Stimulated activated CD4-positive, alpha-beta T cell treated with anti-CD3 and anti-CD28 coated beads, Interleukin-1b, Interleukin-23, amount 100 ng/mL, for 4 hours (primary cell): Measurements from ENCODE around the gene ATG4B.

Source experiments
- DNase-seq, 2 donors: peaks; one replicate each; pipeline ENCODE4 v3.0.0-alpha.2; 2020; ENCODE audit warnings: low read depth in 2 of 2

The ATG4B gene

DNA sequence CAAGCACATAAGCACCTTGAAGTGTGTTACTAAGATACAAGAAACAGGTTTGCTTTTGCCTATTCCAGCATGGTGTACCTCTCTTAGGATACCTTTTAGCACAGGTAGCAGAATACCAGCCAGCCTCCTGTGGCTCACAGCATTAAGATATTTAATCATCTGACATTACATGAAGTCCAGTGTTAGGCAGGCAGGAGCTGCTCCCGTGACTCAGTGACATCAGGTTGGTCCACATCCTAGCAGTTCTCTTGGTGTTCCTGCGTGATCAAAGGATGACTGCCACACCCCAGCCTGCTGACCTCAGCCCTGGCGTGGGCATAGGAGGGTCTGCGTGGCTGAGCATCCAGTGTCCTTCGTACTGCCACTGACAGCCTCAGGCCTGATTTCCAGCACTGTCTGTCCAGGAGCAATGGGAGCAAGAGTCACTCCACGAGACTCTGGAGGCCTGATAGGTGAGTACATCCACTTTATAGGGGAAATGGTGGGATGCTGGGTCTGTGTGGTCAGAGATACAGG lies 52.8 kb downstream of the ATG4B start:
- no peak for DNase-seq

DNA sequence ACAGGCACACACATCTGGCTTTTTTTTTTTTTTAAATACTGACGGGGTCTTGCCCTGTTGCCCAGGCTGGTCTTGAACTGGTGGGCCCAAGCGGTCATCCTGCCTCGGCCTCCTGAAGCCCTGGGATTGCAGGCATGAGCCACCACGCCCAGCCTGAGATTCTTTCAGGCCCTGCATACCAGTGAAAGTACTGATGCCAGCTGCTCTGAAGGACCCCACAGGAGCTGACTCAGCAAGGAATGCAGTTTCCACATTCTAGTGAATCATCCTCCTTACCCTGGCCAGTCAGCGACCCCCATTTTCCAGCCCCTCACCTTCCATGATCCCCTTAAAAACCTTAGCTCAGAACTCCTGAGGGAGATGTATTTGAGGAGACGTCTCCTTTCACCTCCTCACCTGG lies 55.0 kb downstream of the ATG4B start:
- DNase-seq = no peak

DNA sequence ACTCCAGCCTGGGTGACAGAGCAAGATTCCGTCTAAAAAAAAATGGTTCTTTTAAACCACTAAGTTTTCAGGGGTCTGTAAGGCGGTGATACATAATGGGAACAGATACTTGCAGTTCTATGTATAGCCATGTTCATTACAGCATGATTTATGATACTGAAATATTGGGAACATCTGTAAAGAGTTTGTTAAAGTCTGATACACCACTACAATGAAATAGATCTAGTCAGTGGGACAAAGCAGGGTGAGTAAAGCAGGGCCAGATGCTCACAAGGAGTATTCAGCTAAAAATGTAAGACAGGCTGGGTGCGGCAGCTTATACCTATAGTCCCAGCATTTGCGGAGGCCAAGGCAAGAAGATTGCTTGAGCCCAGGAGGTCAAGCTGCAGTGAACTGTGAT lies 58.2 kb downstream of the ATG4B start:
- DNase-seq = no peak

DNA sequence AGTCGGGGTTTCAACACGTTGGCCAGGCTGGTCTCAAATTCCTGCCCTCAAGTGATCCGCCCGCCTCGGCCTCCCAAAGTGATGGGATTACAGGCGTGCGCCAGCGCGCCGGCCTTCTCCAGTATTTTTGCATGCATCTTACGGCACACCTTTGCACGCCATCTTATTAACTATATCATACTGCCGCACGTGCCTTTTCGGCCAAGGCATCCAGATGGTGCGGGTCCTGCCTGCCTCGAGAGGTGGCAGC lies 63.6 kb downstream of the ATG4B start:
- no peak for DNase-seq

DNA sequence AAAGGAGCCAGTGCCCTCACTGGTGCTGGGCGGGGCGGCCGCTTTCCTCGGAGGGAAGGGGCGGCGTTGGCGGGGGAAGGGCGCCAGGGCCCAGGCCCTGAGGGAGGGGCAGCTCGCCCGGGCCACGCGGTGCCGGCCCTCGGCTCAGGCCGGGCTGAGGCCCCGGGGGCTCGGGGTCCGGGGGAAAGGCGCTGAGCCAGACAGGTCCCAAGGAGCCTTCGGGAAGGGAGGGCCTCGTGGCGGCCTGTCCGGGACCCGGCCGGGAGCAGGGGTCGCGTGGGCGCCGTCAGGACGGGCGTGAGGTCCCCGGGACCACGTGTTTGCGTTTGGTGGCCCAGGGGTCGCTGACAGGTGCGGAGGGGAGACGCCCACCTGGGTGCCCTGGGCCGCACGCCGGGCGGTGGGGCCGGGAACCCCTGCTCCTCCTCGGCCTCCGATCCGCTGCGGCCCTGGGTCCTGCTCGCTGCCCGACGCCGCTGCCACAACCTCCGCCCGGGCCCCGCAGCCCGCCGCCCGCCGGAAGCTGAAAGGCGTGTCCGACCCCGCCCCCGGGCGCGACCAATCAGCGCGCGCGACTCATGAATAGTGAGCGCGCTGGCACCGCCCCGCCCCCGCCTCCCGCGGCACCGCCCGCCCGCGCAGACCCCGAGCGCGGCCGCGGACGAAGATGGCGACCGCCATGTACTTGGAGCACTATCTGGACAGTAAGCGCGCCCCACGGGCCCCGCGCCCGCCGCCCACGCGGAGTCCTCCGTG lies 64.1 kb downstream of the ATG4B start, which contains the start of gene ING5:
Gene ING5 (plus strand): TSS at position 641 of the 756 bp plus-strand sequence. CDS start 27 bp downstream, at position 668.
- peak; percentile 95 to 99 for DNase-seq

DNA sequence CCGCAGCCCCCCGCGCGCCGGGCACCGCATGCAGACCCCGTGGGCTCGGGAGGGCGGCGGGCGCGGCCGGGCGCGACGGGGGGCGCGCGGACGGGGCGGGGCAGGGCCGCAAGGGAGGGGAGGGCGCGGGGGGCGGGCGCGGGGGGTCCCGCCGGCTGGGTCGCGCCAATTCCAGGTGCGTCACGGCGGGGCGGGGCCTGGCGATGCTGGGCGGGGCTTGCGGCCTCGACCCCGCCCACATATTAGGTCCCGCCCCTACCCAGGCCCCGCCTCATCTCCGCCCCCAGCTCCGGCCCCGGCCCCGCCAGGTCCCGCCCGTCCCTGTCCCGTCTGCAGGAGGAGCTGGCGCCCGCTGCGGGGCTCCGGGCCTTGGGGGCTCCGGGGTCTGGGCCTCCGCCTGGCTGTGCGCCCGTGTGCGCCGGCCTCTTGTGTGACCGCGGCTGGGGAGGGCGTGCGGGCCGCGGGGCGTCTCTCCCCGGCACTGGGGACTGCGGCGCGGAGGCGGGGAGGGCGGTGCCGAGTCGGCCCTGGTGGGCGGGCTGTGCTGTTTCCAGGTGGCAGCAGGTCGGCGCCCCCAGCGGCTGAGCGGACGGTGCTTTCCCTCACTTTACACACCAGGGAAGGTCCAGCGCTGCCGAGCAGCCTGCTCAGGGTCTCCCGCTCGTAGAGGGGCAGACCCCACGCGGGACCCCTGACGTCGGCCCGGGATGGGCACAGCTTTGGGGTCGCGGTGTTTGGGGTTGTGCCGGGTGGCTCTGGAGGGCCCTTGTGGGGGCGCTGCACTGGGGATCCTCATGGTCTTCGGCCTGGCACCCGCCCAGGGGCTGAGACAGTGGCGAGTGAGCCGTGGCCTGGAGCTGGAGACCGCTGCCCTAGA lies 64.9 kb downstream of the ATG4B start:
- DNase-seq = peak; percentile 85 to 89

DNA sequence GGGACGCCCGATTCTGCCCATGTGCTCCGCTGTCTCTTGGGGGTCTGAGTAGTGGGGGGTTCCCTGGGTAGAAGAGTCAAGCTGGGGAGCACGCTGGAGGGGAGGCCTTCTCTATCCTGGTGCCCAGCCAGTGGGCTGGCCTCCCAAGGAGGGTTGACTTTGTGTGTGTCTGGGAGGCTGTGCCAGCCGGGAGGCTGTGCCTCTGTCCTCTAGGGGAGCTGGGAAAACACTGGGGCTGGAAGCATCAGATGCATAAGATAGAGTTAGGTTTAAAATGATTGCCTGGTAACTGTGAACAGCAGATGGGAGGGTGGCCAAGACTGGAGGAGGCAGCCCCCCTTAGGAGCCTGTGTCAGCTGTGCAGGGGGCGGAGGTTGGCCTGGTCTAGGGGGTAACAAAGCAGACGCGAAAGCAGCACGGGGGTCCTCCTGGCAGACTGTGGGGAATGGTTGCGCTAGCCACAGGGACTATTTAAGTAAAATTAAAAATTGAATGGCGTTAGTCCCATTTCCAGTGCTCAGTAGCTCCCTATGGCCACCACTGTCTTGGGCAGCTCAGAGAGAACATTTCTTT lies 65.6 kb downstream of the ATG4B start:
- no peak for DNase-seq

DNA sequence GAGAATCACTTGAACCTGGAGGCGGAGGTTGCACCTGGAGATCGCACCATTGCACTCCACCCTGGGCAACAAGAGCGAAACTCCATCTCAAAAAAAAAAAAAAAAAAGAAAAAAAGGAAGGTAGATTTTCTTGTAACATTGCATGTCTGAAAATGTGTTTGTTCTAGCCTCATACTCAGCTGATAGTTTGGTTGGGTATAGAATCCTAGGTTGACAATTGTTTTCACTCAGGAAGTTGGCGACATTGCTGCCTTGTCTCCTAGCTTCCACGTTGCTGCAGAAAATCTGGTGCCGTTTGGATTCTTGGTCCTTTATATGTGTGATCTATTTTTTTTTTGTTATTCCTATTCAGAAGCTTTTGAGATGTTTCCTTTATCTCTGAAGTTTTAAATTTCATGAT lies 69.0 kb downstream of the ATG4B start:
- DNase-seq = no peak

DNA sequence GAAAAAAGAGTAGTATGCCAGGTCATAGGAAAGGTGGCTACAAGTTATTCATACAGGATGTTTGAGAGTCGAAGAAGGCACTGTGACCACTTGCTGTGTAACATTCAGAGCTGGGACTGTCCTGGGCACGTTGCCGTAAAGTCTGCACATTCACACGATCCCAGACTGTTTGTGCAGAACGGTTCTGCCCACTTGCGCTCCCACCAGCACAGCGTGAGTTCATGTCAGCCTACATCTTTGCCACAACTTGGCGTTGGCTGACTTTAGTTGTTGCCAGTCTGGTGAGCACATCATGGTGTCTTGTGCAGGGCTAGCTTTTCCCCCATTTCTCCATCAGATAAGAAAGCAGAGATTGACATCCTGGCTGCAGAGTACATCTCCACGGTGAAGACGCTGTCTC lies 71.4 kb downstream of the ATG4B start:
- no peak for DNase-seq

DNA sequence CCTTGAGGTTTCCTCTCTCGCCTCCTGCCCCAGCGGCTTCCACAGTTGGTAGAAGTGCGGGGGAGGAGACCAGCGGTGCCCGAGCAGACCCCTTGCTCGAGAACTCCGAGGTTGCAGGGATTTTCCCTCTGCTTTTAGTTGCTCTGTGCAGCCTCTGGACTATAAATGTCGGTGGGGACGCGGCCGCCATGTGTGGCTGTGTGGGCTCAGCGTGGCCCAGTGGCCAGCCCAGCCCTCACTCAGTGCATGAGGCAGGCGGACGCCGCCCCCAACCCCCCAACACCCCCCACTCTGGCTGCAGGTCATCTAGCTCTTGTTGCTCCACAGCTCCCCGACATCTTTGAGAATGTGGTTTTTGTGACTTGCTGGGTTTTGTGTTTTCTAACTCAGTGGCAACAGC lies 81.6 kb downstream of the ATG4B start:
- DNase-seq = no peak

DNA sequence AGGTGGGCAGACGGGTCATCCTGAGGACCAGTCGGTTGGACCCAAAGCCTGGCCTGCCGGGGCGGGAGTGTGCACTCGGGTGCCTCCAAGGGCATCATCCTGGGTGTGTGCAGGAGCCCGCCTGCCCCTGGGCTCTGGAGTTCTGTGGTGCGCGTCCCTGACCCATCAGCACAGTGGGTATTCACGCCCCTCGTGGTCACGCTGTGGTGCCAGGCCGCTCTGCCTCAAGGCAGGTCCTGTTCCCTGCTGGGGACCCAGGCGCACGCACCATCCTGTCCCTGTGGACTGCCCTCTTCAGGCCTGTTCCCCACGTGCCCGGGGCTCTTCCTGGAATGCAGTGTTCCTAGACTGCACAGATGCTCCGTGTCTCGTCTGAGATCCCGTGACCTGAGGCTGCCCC lies 82.6 kb downstream of the ATG4B start:
- DNase-seq = no peak

DNA sequence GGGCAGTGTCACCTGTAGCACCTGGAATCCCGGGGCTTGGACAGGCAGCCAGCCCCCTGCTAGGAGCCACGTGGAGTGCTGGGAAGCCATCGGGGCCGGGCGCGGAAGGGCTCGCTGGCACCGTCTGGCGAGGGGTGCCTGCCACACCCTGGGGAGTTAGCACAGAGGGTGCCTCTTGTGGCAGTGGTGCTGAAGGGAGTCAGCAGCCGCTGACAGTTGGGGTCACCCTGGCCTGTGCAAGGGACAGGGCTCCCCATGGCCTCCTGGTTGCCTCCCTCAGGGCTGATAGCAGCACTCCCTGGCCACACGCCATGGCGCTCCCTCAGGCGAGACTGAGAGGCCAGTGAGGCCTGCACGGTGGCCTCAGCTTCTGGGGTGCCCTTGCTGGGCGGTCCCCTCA lies 83.1 kb downstream of the ATG4B start:
- DNase-seq = no peak

DNA sequence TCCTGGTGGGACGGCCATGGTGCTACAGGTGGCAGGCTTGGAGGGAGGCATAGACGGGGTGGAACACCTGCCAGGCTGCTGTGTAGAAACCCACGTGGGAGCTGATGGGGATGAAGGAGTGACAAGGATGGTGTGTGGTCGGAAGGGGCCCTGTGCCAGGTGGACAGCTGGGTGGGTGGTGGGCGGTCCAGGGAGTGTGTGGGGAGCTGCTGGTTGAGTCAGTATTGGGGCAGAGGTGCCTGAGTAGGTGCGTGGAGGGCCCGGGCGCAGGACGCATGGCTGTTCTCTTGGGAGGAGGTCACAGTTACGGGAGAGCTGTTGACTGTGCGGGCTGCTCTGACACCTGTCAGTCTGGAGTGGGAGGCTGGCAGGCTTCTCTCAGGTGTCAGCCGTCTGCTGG lies 84.4 kb downstream of the ATG4B start:
- DNase-seq = no peak

DNA sequence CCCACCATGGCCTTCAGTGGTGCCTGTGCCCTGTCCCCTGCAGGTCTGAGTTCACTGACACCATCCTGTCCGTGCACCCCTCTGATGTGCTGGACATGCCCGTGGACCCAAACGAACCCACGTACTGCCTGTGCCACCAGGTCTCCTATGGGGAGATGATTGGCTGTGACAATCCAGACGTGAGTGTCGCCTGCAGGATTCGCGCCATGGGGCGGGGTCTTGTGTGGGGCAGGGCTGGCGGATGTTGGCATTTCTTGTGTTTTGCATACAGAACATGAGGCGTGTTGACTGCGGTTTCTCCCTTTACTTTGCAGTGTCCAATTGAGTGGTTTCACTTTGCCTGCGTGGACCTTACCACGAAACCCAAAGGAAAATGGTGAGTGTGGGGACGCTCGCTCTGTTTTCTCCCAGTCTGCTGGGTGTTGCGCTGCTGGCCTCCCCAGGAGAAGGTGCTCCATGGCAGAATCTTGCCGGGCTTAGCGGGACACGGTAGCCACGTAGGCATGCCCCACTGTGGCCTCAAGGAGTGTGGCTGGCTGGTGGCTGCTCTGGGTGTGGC lies 85.5 kb downstream of the ATG4B start:
- no peak for DNase-seq
